ENCODE measurements around the gene SPEN. TPM values are rescaled to one million over a fixed set of nuclear protein-coding genes. Genes with fewer than 3 reads are reported as not detected.
A peak's percentile ranks its signal among the peaks of the same experiment; 100 is the strongest.

Gene SPEN
- total and polyA plus RNA-seq, 9 of the 15 experiments (the other 6 are each of a cell fraction or from before 2014, with no cell fraction given): 5.7 to 87.5 (median 27.2) TPM

DNA sequence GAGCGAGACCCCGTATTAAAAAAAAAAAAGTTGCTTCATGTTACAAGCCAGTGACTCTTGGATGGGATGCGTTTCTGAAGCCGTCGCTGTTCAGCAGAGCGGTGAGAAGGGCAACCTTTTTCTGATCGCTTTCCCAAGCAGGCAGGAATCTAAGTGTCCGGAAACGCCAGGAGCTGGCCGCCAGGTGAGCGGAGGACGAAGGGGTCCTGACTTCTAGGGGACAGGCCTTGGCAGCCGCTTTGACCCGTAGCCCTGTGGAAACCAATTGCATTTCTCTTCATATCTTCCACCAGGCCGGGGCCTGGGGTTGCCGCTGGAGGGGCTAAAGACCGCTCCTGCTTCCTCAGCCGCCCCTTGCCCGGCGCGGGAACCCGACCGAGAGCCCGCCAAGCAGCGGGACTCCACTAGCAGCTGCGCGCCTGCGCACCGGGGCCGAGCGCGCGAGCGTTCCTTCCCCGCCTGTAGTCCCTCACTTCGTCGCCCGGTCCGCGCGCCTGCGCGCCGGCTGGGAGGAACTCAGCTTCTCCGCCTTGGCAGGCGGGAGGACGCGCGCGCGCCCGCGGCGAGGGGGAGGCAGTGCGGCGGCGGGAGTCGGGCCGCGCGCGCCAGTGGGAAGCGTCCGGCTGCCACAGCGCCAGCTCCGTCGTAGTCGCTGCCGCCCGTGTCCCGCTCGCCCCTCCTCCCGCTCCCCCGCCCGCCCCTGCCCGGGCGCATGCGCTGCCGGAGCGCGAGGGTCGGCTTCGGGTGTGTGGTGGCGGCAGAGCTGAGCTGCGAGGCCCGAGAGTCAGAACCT, at the start of gene SPEN (continued):
- TF ChIP-seq, protein P1, sequence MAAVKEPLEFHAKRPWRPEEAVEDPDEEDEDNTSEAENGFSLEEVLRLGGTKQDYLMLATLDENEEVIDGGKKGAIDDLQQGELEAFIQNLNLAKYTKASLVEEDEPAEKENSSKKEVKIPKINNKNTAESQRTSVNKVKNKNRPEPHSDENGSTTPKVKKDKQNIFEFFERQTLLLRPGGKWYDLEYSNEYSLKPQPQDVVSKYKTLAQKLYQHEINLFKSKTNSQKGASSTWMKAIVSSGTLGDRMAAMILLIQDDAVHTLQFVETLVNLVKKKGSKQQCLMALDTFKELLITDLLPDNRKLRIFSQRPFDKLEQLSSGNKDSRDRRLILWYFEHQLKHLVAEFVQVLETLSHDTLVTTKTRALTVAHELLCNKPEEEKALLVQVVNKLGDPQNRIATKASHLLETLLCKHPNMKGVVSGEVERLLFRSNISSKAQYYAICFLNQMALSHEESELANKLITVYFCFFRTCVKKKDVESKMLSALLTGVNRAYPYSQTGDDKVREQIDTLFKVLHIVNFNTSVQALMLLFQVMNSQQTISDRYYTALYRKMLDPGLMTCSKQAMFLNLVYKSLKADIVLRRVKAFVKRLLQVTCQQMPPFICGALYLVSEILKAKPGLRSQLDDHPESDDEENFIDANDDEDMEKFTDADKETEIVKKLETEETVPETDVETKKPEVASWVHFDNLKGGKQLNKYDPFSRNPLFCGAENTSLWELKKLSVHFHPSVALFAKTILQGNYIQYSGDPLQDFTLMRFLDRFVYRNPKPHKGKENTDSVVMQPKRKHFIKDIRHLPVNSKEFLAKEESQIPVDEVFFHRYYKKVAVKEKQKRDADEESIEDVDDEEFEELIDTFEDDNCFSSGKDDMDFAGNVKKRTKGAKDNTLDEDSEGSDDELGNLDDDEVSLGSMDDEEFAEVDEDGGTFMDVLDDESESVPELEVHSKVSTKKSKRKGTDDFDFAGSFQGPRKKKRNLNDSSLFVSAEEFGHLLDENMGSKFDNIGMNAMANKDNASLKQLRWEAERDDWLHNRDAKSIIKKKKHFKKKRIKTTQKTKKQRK (IDR thresholded peaks at IDR 0.05; ENCODE audit: borderline replicate concordance, low read depth, low read length): no peak
- no peak for TF ChIP-seq SIRT6 (IDR thresholded peaks at IDR 0.05; ENCODE audit: low read depth, low read length)
- TF ChIP-seq, protein P2, sequence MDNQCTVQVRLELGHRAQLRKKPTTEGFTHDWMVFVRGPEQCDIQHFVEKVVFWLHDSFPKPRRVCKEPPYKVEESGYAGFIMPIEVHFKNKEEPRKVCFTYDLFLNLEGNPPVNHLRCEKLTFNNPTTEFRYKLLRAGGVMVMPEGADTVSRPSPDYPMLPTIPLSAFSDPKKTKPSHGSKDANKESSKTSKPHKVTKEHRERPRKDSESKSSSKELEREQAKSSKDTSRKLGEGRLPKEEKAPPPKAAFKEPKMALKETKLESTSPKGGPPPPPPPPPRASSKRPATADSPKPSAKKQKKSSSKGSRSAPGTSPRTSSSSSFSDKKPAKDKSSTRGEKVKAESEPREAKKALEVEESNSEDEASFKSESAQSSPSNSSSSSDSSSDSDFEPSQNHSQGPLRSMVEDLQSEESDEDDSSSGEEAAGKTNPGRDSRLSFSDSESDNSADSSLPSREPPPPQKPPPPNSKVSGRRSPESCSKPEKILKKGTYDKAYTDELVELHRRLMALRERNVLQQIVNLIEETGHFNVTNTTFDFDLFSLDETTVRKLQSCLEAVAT (IDR thresholded peaks at IDR 0.05): no peak
- TF ChIP-seq, protein P3, sequence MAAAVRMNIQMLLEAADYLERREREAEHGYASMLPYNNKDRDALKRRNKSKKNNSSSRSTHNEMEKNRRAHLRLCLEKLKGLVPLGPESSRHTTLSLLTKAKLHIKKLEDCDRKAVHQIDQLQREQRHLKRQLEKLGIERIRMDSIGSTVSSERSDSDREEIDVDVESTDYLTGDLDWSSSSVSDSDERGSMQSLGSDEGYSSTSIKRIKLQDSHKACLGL (CRISPR knock-in tag; IDR thresholded peaks at IDR 0.05; ENCODE audit: borderline replicate concordance, poor library complexity, severe bottlenecking): no peak
- no peak for TF ChIP-seq DIDO1 (tag; IDR thresholded peaks at IDR 0.05; ENCODE audit: low read depth)
- peak; percentile 77 for TF ChIP-seq SP1 (CRISPR knock-in tag; IDR thresholded peaks at IDR 0.05)
- TF ChIP-seq, protein P4, sequence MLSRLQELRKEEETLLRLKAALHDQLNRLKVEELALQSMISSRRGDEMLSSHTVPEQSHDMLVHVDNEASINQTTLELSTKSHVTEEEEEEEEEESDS (CRISPR knock-in tag; IDR thresholded peaks at IDR 0.05): no peak
- no peak for TF ChIP-seq PURB (CRISPR knock-in tag; IDR thresholded peaks at IDR 0.05; ENCODE audit: low read depth)
- TF ChIP-seq TRIM28 (IDR thresholded peaks at IDR 0.05): no peak
- peak; percentile 99 for TF ChIP-seq NRF1 (conservative IDR thresholded peaks at IDR 0.05 in 1 of 2, IDR thresholded peaks at IDR 0.05 in 1 of 2)
- 0 out of 2 replicates have a peak, but pooled peaks have one; percentile 22 for TF ChIP-seq KAT7 (CRISPR knock-in tag; IDR thresholded peaks at IDR 0.05; ENCODE audit: borderline replicate concordance)
- TF ChIP-seq ZBTB17 (CRISPR knock-in tag; IDR thresholded peaks at IDR 0.05): peak; percentile 73
- TF ChIP-seq NCOR1 (IDR thresholded peaks at IDR 0.05): no peak
- TF ChIP-seq EP400 (IDR thresholded peaks at IDR 0.05): no peak; the same call in 1 of the 2 replicates

All from K562 (cell line).